Lower lobe of right lung (tissue), 2 donors: ENCODE data around the gene PSMD13. TPM values are rescaled to one million over a fixed set of nuclear protein-coding genes. Genes with fewer than 3 reads are reported as not detected.
A peak's percentile ranks its signal among the peaks of the same experiment; 100 is the strongest.

Source experiments
- ATAC-seq, 2 donors: fragments of 200-7000 bp; cut with Tn5 transposase; one replicate each; pipeline ENCODE4 v1.9.1; 2020 to 2022; ENCODE audit warnings: mild to moderate bottlenecking in 2 of 2, moderate library complexity in 2 of 2
- DNase-seq: peaks from one replicate; pipeline ENCODE4 v3.0.0-alpha.2; 2020
- H3K27ac ChIP-seq: fragments of 200-600 bp; one replicate; pipeline ENCODE4 v1.8.0; 2022
- H3K27me3 ChIP-seq: fragments of 200-600 bp; one replicate; pipeline ENCODE4 v1.8.0; 2022; ENCODE audit warnings: low read depth
- H3K36me3 ChIP-seq: fragments of 200-600 bp; one replicate; pipeline ENCODE4 v1.8.0; 2022; ENCODE audit warnings: mild to moderate bottlenecking
- H3K4me1 ChIP-seq: fragments of 200-600 bp; one replicate; pipeline ENCODE4 v1.8.0; 2022
- H3K4me3 ChIP-seq: fragments of 200-600 bp; one replicate; pipeline ENCODE4 v1.8.0; 2022; ENCODE audit warnings: mild to moderate bottlenecking
- H3K9me3 ChIP-seq: fragments of 200-600 bp; one replicate; pipeline ENCODE4 v1.8.0; 2022
- CTCF ChIP-seq: fragments of 200-600 bp; IDR thresholded peaks from one replicate; pipeline ENCODE4 v1.8.0; 2022; ENCODE audit warnings: antibody characterized with exemption, mild to moderate bottlenecking
- intact Hi-C: fragments of 100-400 bp; cut with DNase I; formaldehyde crosslinking; loops from one replicate; pipeline ENCODE4 v1.11.0; 2022
- total RNA-seq: library from RNA; stranded (reverse); fragmentation: NEBNext Ultra II Directional; extraction: Animal tissue kit (Norgen Biotek cat#: 25700); gene quantifications from one replicate; pipeline ENCODE4 v1.2.1, GENCODE V29; 2021
- donor health status: DM: no; HTN: yes; CAD: no; lungs with severe emphysema.

The PSMD13 gene
- total RNA-seq, 1 donor from 2014 or later, result 89.5 TPM

- Histone ChIP-seq H3K27me3 (no peaks in the 10 kb centered on the region), H3K27ac (peak overlapping the region; percentile 99), H3K4me3 (peak overlapping the region; percentile 74), H3K9me3 (no peaks in the 10 kb centered on the region), H3K4me1 (peaks cover 33% of the 10 kb centered on the region), H3K36me3 (peaks cover 67% of the 10 kb centered on the region)
- DNase-seq (no peak), ATAC-seq (no peak)
- no peak for TF ChIP-seq CTCF
- intact Hi-C loops, result no loop called here
Measured at GRCh38 chr11:210803-211180, 26.0 kb upstream of the PSMD13 start.

GRCh38 chr11:211295-211694 is 25.5 kb upstream of the PSMD13 start:
- H3K9me3 ChIP-seq, result no peaks in the 10 kb centered on the region
- intact Hi-C loops, result no loop called here

GRCh38 chr11:211741-212140 is 25.0 kb upstream of the PSMD13 start:
- Histone ChIP-seq H3K36me3 (peaks cover 75% of the 10 kb centered on the region), H3K4me3 (no peak overlapping the region), H3K27me3 (no peaks in the 10 kb centered on the region), H3K4me1 (peaks cover 26% of the 10 kb centered on the region), H3K9me3 (no peaks in the 10 kb centered on the region), H3K27ac (no peak overlapping the region)
- no peak for TF ChIP-seq CTCF
- ATAC-seq, result no peak
- intact Hi-C loops, result no loop called here
- no peak for DNase-seq

More at GRCh38 chr11:211295-211694, 25.5 kb upstream of the PSMD13 start:
- H3K4me1 ChIP-seq, result peaks cover 28% of the 10 kb centered on the region
- peaks cover 71% of the 10 kb centered on the region for H3K36me3 ChIP-seq
- no peak overlapping the region for H3K4me3 ChIP-seq
- H3K27ac ChIP-seq, result no peak overlapping the region
- DNase-seq (no peak), ATAC-seq (no peak)
- TF ChIP-seq CTCF, result no peak
- no peaks in the 10 kb centered on the region for H3K27me3 ChIP-seq

GRCh38 chr11:212150-213100 is 24.4 kb upstream of the PSMD13 start:
- Histone ChIP-seq H3K4me1 (peaks cover 26% of the 10 kb centered on the region), H3K4me3 (no peak overlapping the region), H3K27me3 (no peaks in the 10 kb centered on the region), H3K36me3 (peaks cover 76% of the 10 kb centered on the region), H3K27ac (no peak overlapping the region), H3K9me3 (no peaks in the 10 kb centered on the region)
- DNase-seq, result no peak
- intact Hi-C loops, result no loop called here
- TF ChIP-seq CTCF, result no peak
- ATAC-seq, result no peak

- peaks cover 77% of the 10 kb centered on the region for H3K36me3 ChIP-seq
- no peak overlapping the region for H3K4me3 ChIP-seq
- H3K9me3 ChIP-seq, result no peaks in the 10 kb centered on the region
- no peaks in the 10 kb centered on the region for H3K27me3 ChIP-seq
- intact Hi-C loops, result no loop called here
- H3K4me1 ChIP-seq, result peaks cover 26% of the 10 kb centered on the region
- ATAC-seq, result no peak
- no peak for TF ChIP-seq CTCF
- no peak overlapping the region for H3K27ac ChIP-seq
- no peak for DNase-seq
Measured at GRCh38 chr11:213111-213510, 23.7 kb upstream of the PSMD13 start.
